ENCODE data around the gene CCNY.

DNA sequence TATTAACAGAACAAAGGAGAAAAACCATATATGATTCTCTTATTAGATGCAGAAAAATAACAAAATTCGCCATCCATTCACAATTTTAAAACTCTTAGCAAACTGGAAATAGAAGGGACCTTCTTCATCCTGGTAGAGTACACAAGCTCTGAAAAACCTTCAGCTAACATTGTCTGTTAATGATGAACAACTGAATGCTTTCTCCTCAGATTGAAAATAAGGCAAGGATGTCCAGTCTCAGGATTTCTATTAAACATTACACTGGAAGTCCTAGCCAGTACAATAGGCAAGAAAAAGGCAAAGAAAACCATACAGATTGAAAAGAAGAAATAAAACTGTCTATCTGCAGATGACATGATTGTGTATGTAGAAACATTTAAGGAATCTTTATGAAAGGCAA is 16.0 kb upstream of the CCNY start:
- TF ChIP-seq CTCF (IDR thresholded peaks at IDR 0.05; ENCODE audit: low read depth, low read length), result no peak
- TF ChIP-seq EZH2phosphoT487 (IDR thresholded peaks at IDR 0.05; ENCODE audit: low read depth), result no peak

Measured in OCI-LY3 (cell line).